CD4-positive, alpha-beta T cell treated with Interleukin-10 for 1 hour (primary cell): ENCODE measurements around the gene ACER1.
A peak's percentile ranks its signal among the peaks of the same experiment; 100 is the strongest.
"Not testable (repeated sequence)": the region's sequence is repeated elsewhere in the genome, so short reads cannot be mapped to it uniquely, and the experiment has no call there.

ENCODE experiments used
- DNase-seq: peaks from one replicate; pipeline ENCODE4 v3.0.0-alpha.2; 2020

ACER1 gene

GRCh38 chr19:6286676-6287075 lies 46.7 kb downstream of the ACER1 start:
- no peak for DNase-seq

- not testable (repeated sequence) for DNase-seq
Observed at GRCh38 chr19:6282393-6282792, 51.0 kb downstream of the ACER1 start.

- peak; percentile 97 for DNase-seq
Observed at GRCh38 chr19:6279931-6280591, 53.4 kb downstream of the ACER1 start, which contains the start of gene MLLT1. MLLT1 (minus strand) TSS chr19:6279975; CDS start chr19:6279784, 191 bp downstream.

- DNase-seq = no peak
Observed at GRCh38 chr19:6279620-6279930, 53.8 kb downstream of the ACER1 start.

- no peak for DNase-seq
Observed at GRCh38 chr19:6278740-6279619, 54.4 kb downstream of the ACER1 start.

GRCh38 chr19:6278051-6278450 lies 55.4 kb downstream of the ACER1 start:
- DNase-seq = no peak

- no peak for DNase-seq
Observed at GRCh38 chr19:6276447-6276846, 57.0 kb downstream of the ACER1 start.

GRCh38 chr19:6275170-6275744 lies 58.2 kb downstream of the ACER1 start:
- DNase-seq = no peak

GRCh38 chr19:6274756-6275155 lies 58.7 kb downstream of the ACER1 start:
- no peak for DNase-seq

- DNase-seq = no peak
Observed at GRCh38 chr19:6273701-6274601, 59.5 kb downstream of the ACER1 start.

- DNase-seq = no peak
Observed at GRCh38 chr19:6272913-6273600, 60.4 kb downstream of the ACER1 start.

GRCh38 chr19:6272411-6272791 lies 61.0 kb downstream of the ACER1 start:
- DNase-seq = no peak

GRCh38 chr19:6271721-6272410 lies 61.5 kb downstream of the ACER1 start:
- DNase-seq = no peak

- no peak for DNase-seq
Observed at GRCh38 chr19:6271251-6271650, 62.2 kb downstream of the ACER1 start.

GRCh38 chr19:6270822-6271221 lies 62.6 kb downstream of the ACER1 start:
- DNase-seq = no peak

GRCh38 chr19:6270076-6270745 lies 63.2 kb downstream of the ACER1 start:
- no peak for DNase-seq

- DNase-seq = no peak
Observed at GRCh38 chr19:6269101-6269886, 64.1 kb downstream of the ACER1 start.

- DNase-seq = no peak
Observed at GRCh38 chr19:6268382-6268771, 65.0 kb downstream of the ACER1 start.

- DNase-seq = no peak
Observed at GRCh38 chr19:6267552-6268381, 65.6 kb downstream of the ACER1 start.
